Left renal pelvis (tissue), 4 donors: ENCODE results near the gene BOD1. TPM values are rescaled to one million over a fixed set of nuclear protein-coding genes. Genes with fewer than 3 reads are reported as not detected.
A peak's percentile ranks its signal among the peaks of the same experiment; 100 is the strongest.

Experiments
- DNase-seq, 4 donors: peaks; one replicate each; pipeline ENCODE4 v3.0.0-alpha.2; 2013; ENCODE audit warnings: low read depth in 4 of 4, low spot score in 3 of 4
- polyA plus RNA-seq, 4 donors: library from polyadenylated mRNA; unstranded; fragments of 120-200 nt; gene quantifications; one replicate each; pipeline ENCODE4 v1.2.1, GENCODE V29; 2013; ENCODE audit not compliant: insufficient read length in 4 of 4

The BOD1 gene
- 100 to 1,000 TPM in 3 of 4 donors, 10 to 100 TPM in 1; 83.3 to 127 (median 122) TPM for polyA plus RNA-seq

DNA sequence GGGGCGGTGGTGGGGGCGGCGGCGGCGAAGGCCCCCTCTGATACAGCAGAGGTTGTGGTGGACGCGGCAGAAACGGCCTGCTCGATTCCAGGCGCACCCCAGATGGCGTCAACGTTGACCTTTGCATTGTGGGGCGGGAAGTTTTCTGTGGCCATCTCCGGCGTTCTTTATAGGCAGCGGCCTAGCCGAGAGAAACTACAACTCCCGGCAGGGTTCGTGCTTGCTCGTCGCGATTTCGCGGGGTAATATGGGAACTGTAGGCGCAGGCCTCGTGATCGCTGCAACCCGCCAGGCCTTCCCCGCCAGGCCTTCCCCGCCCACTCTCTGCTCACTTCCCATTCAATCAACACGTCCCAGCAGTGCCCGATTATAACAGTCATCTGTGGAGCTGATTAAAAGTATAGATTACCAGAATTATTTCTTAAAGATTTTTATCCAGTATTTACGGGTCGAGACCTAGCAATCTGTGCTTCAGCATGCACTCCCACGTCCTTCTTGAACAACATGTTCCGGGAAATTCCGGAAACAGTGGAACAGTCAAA lies at the start of gene BOD1:
BOD1 (minus strand) TSS at position 74 of the 542 bp plus-strand sequence. CDS start 214 bp downstream, outside the sequence.
- peak; percentile 94 to 99 (median 96) for DNase-seq

GRCh38 chr5:173665326-173665725 lies 48.9 kb upstream of the BOD1 start:
- no peak for DNase-seq

GRCh38 chr5:173664154-173664526 lies 47.7 kb upstream of the BOD1 start:
- DNase-seq: no peak

DNA sequence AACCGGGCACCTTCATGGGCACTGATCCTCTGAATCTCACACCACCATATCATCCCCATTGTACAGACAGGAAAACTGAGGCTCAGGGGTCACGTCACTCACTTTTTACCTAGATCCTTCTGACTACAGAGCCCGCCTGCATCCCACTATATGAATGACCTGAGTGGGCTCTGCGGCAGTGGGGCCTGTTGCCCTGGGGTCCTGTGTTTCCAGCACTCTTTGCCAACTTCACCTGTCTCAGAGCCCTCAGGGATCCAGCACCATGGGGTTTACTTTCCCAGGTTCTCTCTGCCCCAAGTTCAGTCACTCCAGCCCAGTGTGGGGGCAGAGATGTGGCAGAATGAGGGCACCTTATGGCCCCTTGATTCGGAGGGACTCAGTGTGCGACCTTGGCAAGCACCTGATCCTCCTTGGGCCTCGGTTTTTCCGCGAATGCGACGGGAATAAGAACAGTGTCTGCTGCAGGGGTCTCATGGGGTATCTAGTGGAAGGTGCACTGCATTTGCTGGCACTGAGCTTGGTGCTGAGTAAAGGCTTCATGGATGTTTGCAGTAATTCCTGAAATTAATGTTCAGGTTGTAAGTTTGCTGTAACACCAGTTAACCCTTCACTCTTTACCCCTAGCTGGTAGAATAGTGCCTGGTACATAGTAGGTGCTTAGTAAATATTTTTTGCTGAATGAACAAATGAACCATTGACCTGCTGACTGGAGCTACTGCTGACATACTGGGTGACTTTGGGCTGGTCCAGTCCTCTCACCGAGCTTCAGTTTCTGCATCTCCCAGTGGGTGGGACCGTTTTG lies 47.1 kb upstream of the BOD1 start:
- no peak for DNase-seq

DNA sequence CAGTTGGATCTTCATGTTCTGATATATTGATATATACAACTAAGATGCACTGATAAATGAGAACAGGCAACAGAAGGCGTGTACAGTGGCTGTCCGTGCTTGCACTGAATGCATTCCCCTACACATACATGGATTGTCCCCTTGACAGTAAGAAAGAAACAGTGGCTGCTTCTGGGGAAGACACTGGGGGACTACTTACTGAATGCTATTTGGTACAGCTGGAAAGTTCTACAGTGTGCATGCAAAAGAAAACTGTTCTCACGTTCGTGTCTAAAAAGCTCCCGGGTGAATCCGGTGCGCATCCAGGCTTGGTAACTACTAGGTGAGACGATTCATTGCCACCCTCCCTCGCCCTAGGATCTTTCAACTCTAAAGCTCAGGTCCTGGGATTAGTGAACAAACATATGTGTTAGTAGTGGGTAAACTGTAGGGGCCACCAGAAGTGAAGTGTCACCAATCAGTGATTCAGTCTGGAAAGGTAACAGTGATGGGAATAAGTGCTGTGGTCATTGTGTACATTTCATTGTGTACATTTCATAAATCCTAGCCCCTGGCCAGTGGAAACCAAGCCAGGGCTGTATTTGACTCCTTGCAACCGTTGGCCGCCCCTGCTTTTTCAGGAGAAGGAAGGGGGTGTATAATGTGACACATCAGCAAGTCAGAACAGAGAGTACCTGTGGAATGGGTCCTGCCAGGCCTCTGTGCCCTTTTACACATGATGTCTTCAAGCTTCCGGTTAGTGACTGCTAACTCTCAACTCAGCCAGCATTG lies 46.3 kb upstream of the BOD1 start:
- no peak for DNase-seq

GRCh38 chr5:173660481-173661280 lies 44.2 kb upstream of the BOD1 start:
- DNase-seq: no peak

DNA sequence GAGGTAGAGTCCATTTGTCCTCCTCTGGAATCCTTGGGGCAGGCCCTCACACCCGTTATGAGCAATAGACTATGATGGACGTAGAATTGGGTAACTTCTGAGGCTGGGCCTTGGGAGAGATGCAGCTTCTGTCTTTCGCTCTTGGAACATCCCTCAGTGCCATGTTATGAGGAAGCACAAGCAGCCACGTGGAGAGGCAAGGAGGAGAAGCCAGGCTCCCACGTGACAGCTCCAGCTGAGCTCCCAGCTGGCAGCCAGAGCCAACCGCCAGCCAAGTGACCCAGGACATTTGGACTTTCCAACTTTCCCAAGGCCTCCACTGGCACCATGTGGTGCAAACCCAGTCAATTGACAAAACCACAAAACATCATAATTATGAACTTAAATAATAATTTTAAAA lies 43.0 kb upstream of the BOD1 start:
- DNase-seq: no peak

- DNase-seq: no peak
Observed at GRCh38 chr5:173657741-173658356, 41.4 kb upstream of the BOD1 start.

GRCh38 chr5:173655196-173655797 lies 38.8 kb upstream of the BOD1 start:
- DNase-seq: no peak

- no peak for DNase-seq
Observed at GRCh38 chr5:173653822-173654523, 37.5 kb upstream of the BOD1 start.

DNA sequence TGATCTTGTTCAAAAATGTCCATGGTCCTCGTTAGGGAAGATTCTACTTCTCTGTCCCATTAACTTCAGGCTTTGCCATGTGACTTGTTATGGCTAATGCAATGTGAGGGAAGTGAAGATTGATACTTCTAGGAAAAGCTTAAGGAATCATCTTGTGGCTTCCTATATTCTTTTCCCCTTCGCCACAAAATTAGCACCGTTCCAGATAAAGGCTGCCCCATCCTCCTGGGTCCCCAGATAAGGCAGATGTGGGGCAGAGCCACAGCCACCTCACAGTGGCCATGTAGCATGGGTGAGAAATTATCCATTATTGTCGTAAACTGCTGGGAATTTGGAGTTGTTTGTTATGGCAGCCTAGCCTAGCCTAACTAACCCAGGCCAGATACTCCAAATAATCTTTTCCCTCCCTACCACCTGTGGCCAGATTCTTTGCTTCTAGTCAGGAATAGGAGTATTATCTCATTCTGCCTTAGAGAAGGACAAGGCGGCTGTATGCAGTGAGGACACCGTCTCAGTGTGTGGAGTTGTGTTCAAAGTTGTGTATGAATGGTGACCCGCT lies 31.9 kb upstream of the BOD1 start:
- no peak for DNase-seq

- no peak for DNase-seq
Observed at GRCh38 chr5:173646692-173647091, 30.2 kb upstream of the BOD1 start.

DNA sequence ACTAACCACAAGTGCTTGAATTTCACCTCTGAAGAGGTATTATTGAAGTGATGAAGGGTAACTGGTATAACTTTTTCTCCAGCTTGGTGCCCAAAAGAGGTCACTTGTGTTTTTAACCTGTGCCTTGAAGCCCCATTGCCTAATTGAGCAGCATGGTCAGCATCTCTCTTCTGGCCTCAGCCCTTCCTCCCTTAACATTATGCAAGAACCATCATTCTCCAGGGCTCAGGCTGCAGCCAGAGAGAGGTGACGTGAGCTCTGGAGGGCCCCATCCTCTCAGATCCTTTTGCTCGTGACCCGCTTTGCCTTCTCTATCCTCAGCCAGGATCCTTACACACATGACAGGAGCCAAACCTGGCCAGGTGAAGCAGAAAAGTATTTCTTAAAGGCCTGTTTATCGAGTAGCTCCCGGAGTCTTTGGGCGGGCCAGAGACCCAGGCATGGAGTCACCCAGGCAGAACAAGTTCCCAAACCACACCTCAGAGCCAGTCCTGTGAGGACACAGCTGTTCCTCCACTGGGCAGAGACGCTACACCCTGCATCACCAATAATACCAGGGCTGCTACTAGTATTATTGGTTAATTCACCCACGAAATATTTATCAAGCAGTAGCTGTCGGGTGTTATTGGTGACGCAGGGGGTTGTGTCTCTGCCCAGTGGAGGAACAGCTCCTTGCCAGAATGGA lies 29.6 kb upstream of the BOD1 start:
- no peak for DNase-seq

DNA sequence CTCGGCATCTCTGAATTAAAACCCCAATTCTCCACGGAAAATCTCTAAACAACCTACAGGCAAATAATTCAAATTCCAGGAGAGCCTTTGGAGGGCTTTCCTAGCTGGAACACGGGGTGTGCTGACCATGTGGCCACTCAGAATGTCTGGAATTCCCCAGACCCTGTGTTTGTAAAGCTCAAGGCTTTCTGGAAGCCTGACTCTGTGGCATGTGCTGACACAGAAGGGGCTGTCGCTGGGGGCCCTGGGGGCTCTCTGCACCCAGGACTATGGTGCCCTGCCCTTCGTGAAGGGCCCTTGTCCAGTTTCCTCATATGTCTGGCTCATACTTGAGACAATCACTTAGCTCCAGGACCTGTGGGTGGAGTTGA lies 29.0 kb upstream of the BOD1 start:
- no peak for DNase-seq

DNA sequence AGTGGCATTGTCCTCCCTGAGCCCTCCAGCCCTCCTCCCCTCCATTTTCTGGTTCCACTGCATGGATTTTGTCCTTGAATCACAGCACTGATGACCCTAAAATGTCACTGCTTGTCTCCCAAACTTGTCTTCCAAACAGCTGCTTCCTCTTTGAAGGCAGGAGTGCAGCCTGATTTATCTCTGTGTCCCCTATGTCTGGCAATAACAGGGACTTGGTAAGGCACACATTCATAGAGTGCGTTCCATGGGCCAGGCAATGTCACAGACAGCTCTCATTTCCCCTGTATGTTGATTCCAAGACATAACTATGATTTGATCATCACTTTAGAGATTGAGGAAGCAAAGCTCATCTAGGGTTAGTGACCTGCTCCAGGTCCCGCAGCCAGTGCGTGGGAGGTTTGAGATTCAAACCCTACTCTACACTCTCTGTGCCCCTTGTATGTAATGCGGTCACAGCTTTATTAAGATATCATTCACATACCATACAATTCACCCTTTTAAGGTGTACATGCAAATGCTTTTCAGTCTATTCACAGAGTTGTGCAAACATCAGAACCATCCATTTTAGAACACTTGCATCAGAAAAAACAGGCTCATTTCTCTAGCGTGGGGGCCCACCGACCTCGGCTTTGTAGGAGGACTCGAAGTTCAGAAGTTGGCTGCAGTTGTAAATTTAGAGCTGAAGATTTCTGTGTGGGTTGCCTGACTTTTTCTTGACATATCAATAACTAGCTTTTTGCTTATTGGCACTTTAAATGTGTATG lies 28.4 kb upstream of the BOD1 start:
- no peak for DNase-seq

- DNase-seq: no peak
Observed at GRCh38 chr5:173643964-173644363, 27.5 kb upstream of the BOD1 start.

DNA sequence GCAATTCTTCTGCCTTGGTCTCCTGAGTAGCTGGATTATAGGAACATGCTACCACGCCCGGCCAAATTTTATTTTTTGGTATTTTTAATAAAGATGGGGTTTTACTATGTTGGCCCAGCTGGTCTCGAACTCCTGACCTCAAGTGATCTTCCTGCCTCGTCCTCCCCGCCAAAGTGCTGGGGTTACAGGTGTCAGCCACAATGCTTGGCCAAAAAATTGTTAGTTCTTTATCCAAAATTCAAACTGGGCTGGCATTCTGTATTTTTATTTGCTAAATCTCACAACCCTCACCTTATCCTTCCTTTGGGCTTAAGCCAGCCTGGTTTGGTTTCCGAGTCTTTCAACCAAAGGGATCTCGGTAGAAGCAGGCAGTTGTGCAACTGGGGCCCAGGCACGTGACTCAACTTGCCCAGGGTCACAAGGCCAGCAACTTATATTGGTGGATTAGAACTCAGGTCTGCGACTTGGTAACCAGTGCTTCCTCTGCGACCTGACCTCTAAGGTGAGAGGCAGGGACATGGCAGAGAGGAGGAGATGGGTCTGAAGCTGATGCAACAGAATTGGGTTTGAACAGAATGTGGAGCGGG lies 26.5 kb upstream of the BOD1 start:
- no peak for DNase-seq
